GM12801 (cell line): ENCODE results near the gene LMOD2.

Experiments used
- CTCF ChIP-seq: IDR thresholded peaks from one replicate; pipeline ENCODE4 v1.5.1; 2011; ENCODE audit warnings: control low read depth; ENCODE audit not compliant: insufficient read length; ENCODE audit errors: extremely low read depth

LMOD2 gene

GRCh38 chr7:123673752-123674398, 18.2 kb downstream of the LMOD2 start:
- no peak for TF ChIP-seq CTCF

GRCh38 chr7:123674399-123675180, 18.9 kb downstream of the LMOD2 start:
- TF ChIP-seq CTCF: no peak

GRCh38 chr7:123675181-123675473, 19.5 kb downstream of the LMOD2 start:
- TF ChIP-seq CTCF: no peak

GRCh38 chr7:123677061-123677715, 21.5 kb downstream of the LMOD2 start:
- TF ChIP-seq CTCF: no peak

- no peak for TF ChIP-seq CTCF
Observed at GRCh38 chr7:123679614-123680013, 23.9 kb downstream of the LMOD2 start.

GRCh38 chr7:123680580-123680979, 24.9 kb downstream of the LMOD2 start:
- TF ChIP-seq CTCF: no peak

GRCh38 chr7:123681561-123681960, 25.9 kb downstream of the LMOD2 start:
- TF ChIP-seq CTCF: no peak
